ENCODE data around the gene CYP4F12.
"Not testable (repeated sequence)": the region's sequence is repeated elsewhere in the genome, so short reads cannot be mapped to it uniquely, and the experiment has no call there.

Gene CYP4F12

GRCh38 chr19:15651791-15652190 is 21.1 kb upstream of the CYP4F12 start:
- DNase-seq = no peak

GRCh38 chr19:15652559-15653278 is 20.2 kb upstream of the CYP4F12 start:
- DNase-seq = no peak

- no peak for DNase-seq
Observed at GRCh38 chr19:15656467-15656866, 16.4 kb upstream of the CYP4F12 start.

DNA sequence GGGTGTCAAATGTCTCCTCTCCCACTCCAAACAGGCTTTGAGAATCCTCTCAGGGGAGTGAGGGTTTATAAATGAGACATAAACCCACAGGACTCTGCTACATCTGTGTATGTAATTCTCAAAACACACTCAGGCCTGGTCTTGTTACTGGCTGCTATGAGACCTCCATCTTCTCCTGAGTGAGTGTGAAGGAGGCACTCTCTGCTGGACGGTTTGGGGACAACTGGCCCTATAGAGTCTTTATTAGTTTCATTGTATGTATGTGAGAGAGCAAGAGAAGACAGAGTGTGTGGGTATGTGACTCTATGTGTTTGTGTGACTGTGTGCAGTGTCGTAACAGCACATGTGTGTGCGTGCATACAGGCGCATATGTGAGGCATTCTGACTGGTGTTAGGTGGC is 9.6 kb upstream of the CYP4F12 start:
- no peak for DNase-seq

GRCh38 chr19:15666186-15666585 is 6.7 kb upstream of the CYP4F12 start:
- no peak for DNase-seq

GRCh38 chr19:15666883-15667282 is 6.0 kb upstream of the CYP4F12 start:
- DNase-seq = no peak

- DNase-seq = no peak
Observed at GRCh38 chr19:15669440-15669839, 3.4 kb upstream of the CYP4F12 start.

DNA sequence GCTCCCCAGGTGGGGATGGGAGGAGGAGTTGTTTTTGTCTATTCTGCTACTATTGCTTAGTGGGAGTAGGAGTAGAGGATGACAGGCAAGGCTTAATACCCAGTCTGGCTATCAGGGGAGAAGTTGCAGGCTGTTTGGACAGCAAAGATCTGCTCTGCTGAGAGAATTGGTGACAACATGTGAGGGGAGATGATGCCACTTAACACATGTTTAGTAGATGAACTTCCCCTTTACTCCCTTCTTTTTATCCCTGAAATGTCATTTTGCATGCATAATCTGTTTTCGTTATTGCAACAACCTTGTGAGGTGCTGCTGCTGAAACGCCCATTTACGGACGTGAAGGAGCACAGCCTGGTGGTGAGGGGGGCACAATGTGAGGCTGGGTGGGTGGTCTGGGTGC is 3.0 kb upstream of the CYP4F12 start:
- no peak for DNase-seq

- no peak for DNase-seq
Observed at GRCh38 chr19:15671237-15671821, 1.6 kb upstream of the CYP4F12 start.

DNA sequence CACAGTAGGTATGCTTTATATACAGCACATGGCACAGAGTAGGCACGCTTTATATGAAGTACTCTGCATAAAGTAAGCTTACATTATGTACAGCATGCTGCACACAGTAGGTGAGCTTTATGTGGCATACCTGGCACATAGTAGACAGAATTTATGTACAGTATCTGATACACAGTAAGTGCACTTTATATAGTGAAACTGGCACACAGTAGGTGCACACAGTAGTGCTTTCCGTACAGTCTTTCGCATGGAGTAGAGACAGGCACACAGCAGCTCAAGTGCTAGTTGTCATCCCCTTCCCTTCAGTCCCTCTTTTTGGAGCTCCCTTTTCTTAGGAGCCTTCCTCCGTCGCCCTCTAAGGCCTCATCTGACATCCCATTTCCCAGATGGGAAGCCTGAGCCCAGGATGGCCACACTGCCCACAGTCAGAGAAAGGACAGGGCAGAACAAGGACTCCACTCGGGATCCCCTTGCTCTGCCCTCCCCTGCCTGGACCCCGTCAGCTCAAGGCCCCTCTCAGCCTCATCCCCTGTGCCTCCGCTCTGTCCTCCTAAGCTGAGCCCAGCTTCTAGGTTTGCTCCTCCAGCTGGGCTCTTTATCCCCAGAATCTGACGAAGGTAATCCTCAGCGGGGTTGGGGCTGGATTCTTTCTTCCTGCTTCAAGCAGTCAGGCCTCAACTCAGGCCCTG is 852 bp upstream of the CYP4F12 start:
- DNase-seq = no peak

- DNase-seq = no peak
Observed at GRCh38 chr19:15673176-15673654, 328 bp downstream of the CYP4F12 start.

DNA sequence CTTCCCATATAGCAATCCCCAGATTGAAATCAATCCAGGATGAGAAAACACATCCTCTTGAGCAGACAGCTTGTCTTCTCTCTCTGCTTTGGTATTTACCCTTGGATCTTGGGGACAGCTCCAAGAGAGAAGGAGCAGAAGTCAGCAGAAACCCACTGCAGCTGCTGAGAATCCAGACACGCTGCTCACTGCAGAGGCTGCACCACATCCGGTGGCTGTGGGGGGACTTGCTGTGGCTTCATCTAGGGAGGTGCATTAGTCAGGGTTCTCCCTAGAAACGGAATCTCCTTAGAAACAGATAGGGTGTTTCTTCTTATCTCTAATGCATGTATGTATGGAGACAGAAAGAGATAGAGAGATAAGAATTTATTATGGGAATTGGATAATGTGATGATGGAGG is 2.7 kb downstream of the CYP4F12 start:
- no peak for DNase-seq

DNA sequence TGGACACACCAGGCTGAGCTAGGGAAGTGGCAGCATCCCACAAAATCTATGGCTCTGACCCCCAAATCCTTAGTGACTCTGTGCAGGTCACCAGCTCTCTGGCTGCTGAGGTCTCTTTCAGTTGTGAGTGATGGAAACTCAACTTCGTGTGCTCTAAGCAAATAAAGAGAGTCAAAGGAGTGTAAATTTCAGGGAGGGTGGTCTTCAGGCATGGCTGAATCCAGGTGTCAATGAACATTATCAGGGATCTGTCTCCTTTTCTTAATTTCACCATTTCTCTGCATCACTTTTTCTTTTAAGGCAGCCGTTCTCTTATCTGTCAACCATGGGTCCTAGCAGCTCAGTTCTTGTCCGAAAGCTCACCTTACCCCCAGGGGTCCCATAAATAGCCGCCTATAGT is 6.2 kb downstream of the CYP4F12 start:
- DNase-seq = no peak

GRCh38 chr19:15679865-15680264 is 7.0 kb downstream of the CYP4F12 start:
- not testable (repeated sequence) for DNase-seq

DNA sequence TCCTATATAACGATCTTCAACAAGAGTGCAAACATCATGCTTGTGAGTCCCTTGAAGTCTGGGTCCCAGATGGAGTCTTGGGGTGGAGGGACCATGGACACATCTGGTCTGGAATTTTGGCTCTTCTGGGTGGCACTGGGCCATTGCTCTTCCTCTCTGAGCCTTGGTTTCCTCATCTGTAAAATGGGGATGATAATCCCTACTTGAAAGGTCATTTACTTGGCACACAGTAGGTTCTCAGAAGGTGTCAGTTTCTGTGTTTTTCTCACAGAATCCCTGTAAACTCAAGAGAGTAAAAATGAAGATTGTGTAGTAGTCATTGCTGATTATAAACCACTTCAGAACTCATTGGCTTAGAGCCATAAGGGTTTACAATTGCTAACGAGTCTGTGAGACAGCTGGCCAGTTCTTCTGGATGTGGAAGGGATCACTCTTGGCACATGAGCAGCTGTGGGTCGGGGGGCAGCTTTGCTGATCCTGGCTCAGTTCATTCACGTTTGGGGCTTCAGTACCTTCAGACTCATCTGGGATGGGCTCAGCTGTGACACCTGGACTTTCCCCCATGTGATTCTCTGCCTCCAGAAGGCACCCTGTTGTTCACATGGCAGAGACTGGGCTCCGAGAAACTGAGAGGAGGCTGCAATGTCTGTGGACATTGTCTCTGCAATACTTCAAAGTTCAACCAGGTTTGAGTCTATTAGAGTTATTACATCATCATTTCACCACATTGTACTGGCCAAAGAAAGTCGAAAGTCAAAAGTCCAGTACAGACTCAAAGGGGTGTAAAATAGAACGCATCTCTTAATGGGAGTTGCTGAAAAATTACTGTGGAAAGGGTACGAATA is 7.8 kb downstream of the CYP4F12 start:
- no peak for DNase-seq

- DNase-seq = no peak
Observed at GRCh38 chr19:15683411-15683810, 10.5 kb downstream of the CYP4F12 start.

GRCh38 chr19:15684828-15685227 is 11.9 kb downstream of the CYP4F12 start:
- DNase-seq = no peak

DNA sequence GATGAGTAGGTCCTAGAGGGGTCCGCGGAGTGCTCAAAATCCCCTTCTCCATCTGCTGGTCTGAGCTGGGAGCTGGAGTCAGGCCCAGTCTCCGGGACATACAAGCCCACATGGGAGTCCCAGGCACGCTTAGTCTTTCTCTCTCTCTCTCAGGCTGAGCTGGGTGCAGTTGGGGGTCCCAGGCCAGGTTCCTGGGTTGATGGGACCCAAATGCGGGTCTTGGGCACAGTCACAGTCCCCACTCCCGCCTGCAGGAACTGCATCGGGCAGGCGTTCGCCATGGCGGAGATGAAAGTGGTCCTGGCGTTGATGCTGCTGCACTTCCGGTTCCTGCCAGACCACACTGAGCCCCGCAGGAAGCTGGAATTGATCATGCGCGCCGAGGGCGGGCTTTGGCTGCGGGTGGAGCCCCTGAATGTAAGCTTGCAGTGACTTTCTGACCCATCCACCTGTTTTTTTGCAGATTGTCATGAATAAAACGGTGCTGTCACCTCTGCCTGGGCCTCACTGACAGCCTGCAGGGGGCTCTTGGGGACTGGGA is 23.8 kb downstream of the CYP4F12 start:
- no peak for DNase-seq

DNA sequence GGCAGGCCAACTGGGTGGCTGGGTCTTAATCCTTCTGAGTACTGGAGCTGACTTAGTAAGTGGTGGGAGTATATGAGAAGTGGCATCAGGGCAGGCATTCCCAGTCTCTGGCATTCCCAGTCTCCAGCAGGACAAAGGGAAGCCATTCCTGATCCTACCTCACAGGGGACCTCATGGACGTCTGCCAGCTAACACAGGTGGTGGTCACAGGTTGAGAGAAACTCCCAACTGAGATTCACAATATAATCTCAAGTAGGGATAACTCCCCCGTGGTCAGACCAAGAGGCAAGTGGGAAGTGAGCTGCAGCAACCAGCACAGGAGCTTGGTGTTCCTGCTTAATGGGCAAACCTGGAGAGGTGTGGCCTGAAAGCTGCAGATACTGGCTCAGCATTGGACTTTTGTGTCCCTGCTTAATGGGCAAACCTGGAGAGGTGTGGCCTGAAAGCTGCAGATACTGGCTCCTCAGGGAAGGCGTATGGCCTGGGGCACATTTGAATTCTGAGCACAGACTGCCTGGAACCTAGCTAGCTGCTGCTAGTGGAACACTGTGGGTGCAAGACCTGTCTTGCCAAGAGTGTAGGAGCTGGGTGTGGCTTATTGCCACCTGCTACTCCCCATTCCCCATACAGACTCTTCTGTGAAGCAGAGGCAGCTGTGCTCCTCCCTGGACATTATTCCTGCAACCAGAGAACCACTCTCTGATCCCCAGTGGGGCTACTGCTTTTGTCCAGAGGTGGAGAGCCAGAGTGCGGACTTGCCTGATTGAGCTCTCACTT is 29.1 kb downstream of the CYP4F12 start:
- DNase-seq = no peak

DNA sequence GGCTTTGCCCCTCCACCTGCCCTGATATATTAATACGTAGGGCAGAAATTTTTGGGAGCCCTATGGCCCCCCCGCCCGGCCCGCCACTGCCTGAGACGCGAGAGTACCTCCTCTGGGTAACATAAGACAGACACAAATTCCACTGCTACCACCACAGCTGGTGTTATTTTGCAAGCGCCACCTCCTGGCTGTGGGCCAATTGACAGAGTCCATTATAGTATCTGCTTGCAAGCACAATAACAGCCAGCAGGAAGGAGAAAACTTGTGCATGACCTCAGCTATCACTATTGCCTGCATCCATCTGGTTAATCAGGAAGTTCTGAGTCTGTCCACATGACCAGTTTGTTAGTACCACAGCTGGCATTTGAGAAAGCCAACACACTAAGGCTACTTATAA is 29.6 kb downstream of the CYP4F12 start:
- peak; percentile 5 for DNase-seq

- DNase-seq = no peak
Observed at GRCh38 chr19:15714638-15715037, 41.8 kb downstream of the CYP4F12 start.

DNA sequence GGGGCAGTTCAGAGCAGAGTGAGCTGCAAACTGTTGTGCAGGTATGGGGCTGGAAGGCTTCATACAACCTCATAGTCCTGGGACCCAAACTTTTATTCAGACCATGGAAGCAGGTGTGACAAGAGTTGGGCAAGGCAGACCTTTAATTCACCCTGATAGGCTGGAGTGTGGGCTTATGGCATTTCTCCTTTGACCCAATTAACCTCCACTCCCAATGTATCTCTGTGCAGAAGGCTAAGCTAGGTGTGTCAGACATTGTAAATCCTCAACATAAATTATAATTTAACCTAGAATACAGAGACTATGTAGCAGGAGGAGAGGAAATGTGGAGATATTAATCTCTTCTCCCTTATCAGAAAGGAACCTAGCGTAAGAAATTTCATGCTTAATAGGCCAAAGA is 42.8 kb downstream of the CYP4F12 start:
- no peak for DNase-seq

Measured in NCI-H1092 treated with DMSO at 0.1 percent for 48 hours (cell line).